ENCODE data around the gene PRM1. TPM values are rescaled to one million over a fixed set of nuclear protein-coding genes. Genes with fewer than 3 reads are reported as not detected.

The PRM1 gene
- total RNA-seq, 1 donor from 2014 or later, result not detected

DNA sequence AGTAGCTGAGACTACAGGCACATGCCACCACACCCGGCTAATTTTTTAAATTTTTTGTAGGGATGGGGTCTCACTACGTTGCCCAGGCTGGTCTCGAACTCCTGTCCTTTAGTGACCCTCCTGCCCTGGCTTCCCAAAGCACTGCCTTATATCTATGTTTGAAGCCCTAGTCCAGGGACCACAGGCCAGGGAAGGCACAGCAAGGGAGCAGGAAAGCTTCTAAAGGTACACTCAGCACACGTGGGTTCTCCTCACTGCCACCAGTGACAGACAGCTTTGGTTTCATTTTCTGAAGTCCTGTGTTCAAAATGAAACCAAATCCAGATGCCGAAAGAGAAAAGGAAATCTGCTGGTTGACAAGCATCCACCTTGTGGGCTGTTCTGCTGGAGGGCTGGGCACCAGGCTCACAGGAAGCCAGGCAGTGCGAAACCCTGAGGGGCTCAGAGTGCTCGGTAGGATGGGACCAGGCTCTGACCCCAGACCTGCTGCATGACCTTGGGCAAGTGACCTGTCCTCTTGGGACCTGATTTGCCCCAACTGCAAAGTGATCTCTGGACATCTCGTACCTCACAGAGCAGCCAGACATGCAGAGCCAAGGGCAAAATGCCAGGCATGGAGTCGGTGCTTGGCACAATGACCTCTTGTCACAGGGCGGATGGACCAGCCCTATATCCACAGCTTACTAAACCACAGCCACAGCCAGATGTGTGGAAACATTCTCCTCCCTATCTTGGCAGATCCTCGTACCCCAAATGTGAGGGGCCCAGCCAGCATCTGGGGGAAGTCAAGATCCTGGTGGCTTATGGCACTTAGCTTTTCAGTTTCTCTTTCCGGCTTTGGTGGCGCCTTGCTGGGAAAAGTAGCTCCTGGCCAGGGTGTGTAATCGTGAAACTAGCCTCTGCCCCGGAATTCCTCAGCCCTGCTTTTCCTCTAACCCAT, 22.3 kb downstream of the PRM1 start:
- DNase-seq (peak; percentile 80), ATAC-seq (ENCODE audit: poor library complexity) (peak; percentile 9)
- intact Hi-C loops (cut with DNase I), result loop anchor here (5.0 kb wide), 2 partner anchors 98 to 157 kb away; no protein-coding TSS in a partner anchor

DNA sequence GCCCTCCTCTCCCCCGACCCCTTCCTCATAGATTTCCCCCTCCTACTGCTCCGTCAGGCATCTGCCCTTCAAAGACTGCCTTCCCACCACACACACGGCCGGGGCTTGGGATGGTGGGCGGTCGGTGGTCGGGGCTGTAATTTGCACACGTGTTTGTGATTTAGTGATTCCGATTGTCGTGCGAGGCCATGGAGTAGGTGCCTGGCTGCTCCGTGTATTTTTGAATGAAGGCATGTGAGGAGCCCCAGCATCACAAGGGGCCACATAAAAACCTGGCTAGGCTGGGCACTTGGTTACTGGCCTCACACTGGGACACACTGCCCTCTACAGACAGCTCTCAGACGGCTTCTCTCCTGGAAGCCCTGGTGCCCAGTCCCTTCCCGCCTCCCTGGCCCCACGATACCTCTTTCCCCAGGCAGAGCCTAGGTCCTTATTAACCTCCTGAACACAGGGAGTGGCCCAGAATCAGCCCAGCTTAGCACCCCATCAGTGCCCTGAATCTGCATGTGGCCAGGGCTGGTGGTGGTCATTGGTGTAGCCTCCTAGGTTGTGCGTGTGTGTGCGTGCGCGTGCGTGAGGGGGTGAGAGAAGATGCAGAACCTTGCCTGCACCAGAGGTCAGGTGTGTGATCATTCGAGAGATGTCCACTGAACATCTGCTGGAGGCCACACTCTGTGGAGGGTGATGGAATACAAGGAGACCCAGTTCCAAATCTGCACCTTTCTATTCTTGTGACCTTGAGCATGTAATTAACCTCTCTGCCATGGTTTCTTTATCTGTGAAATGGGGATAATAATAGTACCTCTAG, 23.8 kb downstream of the PRM1 start:
- DNase-seq, result peak; percentile 80
- peak; percentile 75 for ATAC-seq (ENCODE audit: poor library complexity)
- intact Hi-C loops (cut with DNase I), result loop anchor here (2.0 to 5.0 kb wide), 3 partner anchors 100 to 293 kb away; no protein-coding TSS in a partner anchor

DNA sequence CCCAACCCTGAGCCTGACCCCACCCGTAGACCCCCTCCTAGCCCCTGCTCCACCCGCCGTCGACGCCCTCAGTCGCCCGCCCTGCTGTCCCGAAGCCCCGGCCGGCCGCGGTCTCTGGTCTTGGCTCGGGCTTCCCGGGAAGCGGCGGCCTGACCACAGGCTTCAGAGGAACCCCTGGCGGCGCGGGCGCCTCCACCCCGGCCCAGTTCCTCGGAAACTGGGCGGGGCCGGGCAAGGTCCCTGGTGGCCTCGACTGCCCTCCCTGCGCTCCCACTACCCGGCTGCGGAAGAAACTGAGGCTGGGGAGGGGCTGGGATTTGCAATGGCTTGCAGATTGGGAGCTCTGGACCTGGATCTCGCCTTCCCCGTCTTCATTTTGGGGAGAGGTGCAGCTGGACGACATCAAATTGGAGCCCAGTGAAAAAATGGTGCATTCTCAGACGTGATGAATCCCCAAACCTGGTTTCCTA, 24.4 kb downstream of the PRM1 start:
- intact Hi-C loops (cut with DNase I), result loop anchor here (2.0 to 5.0 kb wide), 3 partner anchors 101 to 292 kb away; no protein-coding TSS in a partner anchor
- DNase-seq (peak; percentile 85), ATAC-seq (ENCODE audit: poor library complexity) (peak; percentile 59)

DNA sequence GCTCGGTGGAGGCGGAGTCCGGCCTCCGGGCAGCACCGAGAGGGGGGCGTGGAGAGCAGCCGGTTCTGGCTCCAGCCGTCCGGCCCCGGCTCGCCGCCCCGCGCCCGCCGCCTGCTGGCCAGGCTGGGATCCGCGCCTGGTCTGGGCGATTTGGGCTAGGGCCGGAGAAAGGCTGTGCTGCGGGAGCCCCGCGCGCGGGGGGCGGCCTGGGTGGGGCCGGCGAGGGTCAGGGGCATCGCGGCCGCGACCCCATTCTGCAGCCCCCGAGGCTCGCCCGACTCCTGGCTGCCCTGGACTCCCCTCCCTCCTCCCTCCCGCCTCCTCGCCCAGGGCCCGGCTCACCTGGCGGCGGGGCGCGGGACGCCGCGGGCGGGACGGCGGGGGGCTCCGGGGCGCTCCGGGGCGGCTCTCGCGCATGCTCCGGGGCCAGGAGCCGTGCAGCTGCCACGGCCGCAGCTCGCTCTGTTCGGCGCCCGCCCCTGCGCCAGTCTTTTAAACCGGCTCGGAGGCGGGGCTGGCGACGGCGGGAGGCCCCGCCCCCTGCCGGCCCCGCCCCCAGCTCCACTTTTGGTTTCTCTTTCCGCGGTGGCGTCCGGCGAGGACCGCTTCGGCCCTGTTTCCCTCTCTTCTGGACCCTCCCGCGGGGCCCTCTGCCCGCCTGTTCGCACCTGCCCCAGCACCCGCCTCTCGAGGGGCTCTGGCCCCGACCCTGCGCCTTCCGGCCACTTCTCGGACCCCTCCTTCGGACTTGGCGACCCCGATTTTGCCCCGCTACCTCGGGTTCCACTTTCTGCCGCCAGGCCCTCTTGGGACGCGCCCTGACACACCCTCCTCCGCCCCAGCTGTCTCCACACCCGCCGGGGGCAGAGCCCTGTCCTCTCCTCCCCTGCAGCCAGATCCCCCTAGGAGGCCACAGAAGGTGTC, 25.1 kb downstream of the PRM1 start, which contains the start of gene SOCS1:
Gene SOCS1, minus strand, starts transcription at position 468 of the 924 bp plus-strand sequence. CDS start 726 bp downstream, outside the sequence.
- peak; percentile 81 for ATAC-seq (ENCODE audit: poor library complexity)
- intact Hi-C loops (cut with DNase I), result loop anchor here (2.0 to 5.0 kb wide), 3 partner anchors 101 to 291 kb away; no protein-coding TSS in a partner anchor

DNA sequence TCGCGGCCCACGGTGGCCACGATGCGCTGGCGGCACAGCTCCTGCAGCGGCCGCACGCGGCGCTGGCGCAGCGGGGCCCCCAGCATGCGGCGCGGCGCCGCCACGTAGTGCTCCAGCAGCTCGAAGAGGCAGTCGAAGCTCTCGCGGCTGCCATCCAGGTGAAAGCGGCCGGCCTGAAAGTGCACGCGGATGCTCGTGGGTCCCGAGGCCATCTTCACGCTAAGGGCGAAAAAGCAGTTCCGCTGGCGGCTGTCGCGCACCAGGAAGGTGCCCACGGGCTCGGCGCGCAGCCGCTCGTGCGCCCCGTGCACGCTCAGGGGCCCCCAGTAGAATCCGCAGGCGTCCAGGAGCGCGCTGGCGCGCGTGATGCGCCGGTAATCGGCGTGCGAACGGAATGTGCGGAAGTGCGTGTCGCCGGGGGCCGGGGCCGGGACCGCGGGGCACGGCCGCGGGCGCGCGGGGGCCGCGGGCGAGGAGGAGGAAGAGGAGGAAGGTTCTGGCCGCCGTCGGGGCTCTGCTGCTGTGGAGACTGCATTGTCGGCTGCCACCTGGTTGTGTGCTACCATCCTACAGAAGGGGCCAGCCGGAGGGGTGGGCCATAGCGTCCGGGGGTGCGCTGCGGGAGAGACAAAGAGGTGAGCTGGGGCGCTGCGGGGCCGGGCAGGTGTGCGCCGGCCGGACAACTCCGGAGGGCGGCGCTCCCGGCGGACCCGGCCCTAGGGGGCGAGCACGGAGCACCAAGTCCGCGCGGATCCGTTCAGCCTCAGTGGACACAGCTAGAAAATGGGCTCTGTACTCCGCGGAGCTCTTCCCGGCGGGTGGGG, 26.0 kb downstream of the PRM1 start:
- ATAC-seq (ENCODE audit: poor library complexity) (no peak), DNase-seq (peak; percentile 56)

More for the DNA sequence above, 25.1 kb downstream of the PRM1 start, which contains the start of gene SOCS1:
- peak; percentile 90 for DNase-seq

DNA sequence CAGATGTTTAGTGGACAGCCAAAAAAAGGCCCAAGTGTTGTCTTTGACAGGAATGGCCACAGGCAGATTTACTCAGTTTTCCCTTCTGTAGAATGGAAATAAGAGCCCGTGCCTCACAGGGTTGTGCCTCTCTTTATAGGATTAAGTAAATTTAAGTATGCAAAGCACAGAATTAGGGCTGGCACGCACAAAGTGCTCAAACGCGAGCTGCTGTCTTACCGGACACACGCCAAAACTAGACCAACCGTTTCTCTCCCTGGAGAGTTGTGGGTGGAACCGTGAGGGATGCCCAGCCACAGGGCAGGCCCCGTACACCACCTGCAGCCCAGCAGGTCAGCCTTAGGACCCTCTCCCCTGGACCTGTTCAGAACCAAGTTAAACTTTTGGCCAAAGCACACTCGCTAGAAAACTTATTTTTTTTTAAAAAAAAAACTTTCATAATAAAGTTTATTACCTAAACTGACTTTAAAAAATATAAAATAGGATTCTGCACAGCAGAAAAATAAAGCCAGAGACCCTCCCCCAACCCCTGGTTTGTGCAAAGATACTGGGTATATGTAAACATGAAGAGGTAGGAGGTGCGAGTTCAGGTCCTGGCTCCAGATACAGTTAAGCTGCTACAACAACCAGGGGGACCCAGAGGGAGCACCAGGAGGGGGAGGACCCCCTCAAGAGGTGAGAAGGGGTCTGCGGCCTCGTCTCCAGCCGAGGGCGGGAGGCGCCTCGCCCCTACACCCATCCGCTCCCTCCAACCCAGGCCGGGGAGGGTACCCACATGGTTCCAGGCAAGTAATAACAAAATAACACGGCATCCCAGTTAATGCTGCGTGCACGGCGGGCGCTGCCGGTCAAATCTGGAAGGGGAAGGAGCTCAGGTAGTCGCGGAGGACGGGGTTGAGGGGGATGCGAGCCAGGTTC, 26.9 kb downstream of the PRM1 start:
- intact Hi-C loops (cut with DNase I), result no loop called here
- DNase-seq (no peak), ATAC-seq (ENCODE audit: poor library complexity) (no peak)

More for the DNA sequence above, 26.0 kb downstream of the PRM1 start:
- intact Hi-C loops (cut with DNase I), result loop anchor here (5.0 kb wide), 2 partner anchors 102 to 153 kb away; no protein-coding TSS in a partner anchor

DNA sequence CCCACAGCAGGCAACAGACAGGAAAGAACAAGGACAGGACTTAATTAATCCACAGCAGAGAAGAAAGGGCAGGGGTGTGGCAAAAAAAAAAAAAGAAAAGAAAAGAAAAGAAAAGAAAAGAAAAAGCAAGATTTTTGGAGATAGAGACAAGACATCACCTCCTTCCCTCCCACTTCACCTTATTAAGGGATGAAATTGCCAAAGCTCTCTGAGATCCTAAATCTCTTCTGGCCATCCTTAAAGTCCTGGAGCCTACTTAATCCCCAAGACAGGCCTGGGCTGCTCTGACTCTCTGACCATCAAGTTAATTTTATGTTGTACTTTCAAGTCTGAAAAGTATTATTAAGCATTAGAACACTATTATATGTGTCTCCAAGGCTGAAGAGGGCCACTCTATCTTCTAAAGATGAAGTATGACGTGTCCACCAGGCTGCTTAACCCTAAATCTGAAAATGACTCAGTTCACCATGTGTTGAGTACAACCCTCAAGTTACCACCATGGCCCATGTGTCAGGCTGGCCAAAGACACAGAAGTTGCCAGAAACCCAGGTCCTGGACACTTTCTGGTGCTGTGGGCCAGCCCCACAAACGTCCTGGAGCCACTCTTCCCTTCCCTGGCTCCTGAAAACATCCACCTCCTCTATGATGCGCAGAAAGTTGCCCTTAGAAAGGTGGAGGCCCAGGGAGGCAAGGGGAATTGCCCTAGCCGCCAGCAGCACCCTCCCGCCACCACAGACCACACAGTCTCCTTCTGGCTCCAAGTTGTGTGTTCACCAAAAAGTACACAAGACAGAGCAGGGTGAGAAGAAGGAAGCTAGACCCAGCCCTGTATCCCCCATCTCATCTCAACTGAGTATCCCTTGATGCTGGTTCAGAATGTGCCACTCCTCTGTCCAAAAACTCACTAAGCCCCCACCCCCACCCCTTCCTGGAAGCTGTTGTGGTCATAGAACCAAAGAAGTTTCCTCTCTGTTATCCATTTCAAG, 27.8 kb downstream of the PRM1 start:
- DNase-seq (no peak), ATAC-seq (ENCODE audit: poor library complexity) (no peak)
- intact Hi-C loops (cut with DNase I), result no loop called here

DNA sequence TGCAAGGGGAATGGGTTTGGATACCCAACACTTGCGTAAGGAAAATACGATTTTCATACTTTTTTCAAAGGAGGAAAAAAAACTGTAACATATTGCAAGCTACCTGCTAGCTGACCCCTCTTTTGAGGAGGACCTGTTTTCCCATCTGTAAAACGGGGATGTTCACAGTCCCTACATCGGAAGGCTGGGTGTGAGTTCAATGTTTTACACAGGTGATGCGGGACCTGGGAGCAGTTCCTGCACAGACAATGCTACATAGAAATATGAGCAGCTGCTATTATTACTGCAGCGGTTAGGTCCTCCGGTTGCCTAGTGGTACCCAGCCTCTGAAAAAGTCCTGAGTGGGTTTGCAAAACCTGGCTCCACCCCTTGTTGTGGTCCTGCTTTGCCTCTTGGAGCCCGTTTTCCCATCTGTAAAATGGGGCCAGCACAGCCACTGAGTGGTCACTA, 28.6 kb downstream of the PRM1 start:
- DNase-seq (no peak), ATAC-seq (ENCODE audit: poor library complexity) (no peak)
- intact Hi-C loops (cut with DNase I), result no loop called here

DNA sequence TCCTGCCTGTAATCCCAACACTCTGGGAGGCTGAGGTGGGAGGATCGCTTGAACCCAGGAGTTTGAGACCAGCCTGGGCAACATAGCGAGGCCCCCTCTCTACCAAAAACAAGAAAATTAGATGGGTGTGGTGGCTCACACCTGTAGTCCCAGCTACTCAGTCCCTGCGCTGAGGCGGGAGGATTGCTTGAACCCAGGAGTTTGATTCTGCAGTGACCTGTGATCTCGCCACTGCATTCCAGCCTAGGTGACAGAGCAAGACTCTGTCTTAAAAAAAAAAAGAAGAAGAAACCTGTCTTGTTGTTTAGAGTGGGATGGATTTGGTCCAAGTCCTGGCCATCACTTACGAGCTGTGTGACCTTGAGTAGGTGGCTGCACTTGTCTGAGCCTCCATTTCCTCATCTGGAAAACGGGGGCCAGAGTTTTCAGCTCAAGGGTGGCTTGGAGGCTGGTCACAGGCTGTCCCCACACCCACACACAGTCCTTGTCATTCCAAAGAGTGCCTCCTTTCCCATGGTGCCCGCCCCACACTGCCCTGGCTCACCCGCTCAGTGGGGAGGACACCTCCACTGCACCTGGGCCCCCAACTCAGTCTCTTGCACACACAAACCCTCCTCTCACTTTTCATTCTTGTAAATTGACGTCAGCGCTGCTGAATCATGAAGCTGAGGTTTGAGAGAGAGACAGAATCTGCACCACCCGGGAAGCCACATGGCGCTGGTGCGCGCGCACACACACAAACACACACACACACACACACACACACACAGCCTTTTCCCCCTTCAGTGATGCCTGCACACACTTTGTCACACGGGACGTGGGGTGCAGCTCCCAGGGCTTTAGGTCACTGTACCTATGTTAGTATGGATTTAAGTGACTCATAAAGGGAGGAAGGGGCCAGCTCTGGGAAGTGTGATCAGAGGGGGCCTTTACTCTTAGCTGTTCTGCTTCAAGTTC, 29.3 kb downstream of the PRM1 start:
- DNase-seq (no peak), ATAC-seq (ENCODE audit: poor library complexity) (no peak)
- intact Hi-C loops (cut with DNase I), result no loop called here

DNA sequence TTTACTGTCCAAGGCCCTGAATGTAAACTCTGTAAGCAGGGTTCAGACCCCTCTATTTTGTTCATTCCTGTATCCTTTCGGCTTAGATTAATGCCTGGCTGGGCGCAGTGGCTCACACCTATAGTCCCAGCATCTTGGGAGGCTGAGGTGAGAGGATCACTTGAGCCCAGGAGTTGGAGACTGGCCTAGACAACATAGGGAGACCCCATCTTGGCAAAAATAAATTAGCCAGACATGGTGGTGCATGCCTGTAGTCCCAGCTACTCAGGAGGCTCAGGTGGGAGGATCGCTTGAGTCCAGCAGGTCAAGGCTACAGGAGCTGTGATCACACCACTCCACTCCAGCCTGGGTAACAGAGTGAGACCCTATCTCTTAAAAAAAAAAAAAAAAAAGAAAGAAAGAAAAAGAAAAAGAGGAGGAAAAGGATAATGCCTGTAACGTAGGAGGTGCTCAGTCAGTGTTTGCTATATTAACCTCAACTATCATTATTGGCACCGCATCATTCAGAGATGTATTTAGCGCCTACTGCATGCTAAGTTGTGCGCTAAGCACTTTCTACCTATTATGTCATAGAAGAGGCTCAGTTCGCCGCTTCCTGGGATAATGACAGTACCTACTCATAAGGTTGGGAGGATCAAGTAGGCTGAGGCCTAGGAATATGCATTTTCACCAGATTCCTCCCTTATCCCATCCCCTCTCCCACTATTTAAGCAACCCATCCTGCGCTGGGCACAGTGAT, 30.2 kb downstream of the PRM1 start:
- ATAC-seq (ENCODE audit: poor library complexity) (no peak), DNase-seq (no peak)
- intact Hi-C loops (cut with DNase I), result no loop called here

DNA sequence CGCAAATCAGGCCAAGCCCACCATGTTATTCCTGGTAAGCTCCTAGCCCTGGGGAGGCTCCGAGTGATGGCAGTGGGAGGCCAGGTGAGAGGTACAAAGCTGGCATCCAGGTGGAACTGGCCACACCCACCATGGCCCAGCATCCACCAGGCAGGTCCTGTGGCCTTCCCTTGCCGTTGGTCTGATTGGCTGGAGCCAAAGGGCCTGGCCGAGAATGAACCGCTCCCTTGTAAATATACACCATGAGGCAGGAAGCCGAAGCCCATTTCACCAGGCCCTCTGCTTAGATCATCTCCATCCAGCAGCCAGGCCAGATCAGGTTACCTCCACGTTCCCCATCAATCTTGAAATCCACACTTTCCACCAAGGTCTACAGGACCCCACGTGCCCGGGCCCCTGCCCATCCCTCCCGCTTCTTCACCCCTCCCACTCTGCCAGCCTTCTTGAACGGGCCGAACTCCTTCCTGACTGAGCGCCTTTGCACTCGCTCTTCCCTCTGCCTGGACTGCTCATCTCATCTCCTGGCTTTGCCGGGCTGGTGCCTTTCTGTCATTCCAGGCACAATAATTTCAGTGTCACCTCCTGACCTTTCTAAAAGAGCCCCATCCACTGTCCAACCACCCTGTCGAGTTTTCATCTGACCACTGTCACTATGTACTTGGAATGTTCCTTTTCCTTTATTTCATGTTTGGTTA, 30.9 kb downstream of the PRM1 start:
- ATAC-seq (ENCODE audit: poor library complexity) (no peak), DNase-seq (no peak)
- intact Hi-C loops (cut with DNase I), result no loop called here

DNA sequence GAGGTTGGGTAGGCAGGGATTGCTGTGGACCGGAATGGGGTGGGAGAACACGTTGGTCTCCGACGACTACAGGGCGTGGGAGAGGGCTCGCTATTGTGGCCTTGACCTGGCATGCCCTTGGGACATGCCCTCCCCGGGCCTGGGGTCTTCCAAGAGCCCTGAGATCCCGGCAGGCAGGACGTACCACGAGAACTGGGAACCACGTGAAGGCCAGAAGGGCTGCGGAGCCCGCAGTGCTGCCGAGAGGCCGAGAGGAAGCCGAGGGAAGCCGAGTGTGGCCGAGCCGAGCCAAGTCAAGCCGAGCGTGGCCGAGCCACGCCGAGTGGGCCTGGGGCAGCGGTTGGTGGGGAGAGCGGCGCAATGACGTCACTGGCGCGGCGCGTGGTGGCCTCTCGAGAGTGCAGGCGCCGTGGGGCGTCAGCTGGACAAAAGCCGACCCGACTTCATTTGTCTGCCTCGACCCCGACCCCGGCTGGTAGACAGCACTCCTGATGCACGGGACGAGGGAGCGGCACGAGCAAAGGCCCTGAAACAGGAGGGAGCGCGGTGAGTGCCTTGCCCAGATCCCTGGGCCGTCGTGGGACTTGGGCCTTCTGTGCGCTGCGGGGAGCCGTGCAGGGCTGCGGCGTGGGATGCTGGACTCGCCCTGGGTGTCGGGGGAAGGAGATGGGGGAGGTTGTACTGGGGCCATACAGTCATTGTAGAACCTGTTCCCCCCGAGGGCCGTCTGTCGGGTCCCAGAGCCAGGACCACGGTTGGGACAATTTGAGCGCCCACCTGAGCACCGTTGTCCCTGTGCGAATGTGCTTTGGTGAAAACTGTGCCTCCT, 31.7 kb downstream of the PRM1 start:
- ATAC-seq (ENCODE audit: poor library complexity) (no peak), DNase-seq (no peak)
- intact Hi-C loops (cut with DNase I), result no loop called here
